ENCODE results near the gene ABCF2. TPM values are rescaled to one million over a fixed set of nuclear protein-coding genes. Genes with fewer than 3 reads are reported as not detected.
A peak's percentile ranks its signal among the peaks of the same experiment; 100 is the strongest.

ABCF2 gene
- total and polyA plus RNA-seq, 2 of the 13 experiments (the other 11 are each of a cell fraction or from before 2014, with no cell fraction given) = 16.3 to 42.5 TPM

GRCh38 chr7:151232091-151232916, 5.3 kb upstream of the ABCF2 start, which contains the start of gene CHPF2 (continued):
- TF ChIP-seq, protein P1, sequence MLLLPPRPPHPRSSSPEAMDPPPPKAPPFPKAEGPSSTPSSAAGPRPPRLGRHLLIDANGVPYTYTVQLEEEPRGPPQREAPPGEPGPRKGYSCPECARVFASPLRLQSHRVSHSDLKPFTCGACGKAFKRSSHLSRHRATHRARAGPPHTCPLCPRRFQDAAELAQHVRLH (CRISPR knock-in tag; IDR thresholded peaks at IDR 0.05; ENCODE audit: borderline replicate concordance, low read depth) = peak; percentile 48; the same call in 1 of the 2 replicates
- TF ChIP-seq ZNF383 (CRISPR knock-in tag; IDR thresholded peaks at IDR 0.05; ENCODE audit: borderline replicate concordance) = no peak
- TF ChIP-seq PLRG1 (conservative IDR thresholded peaks at IDR 0.05) = no peak
- no peak for TF ChIP-seq RFX5 (IDR thresholded peaks at IDR 0.05; ENCODE audit: low read depth, low read length)
- TF ChIP-seq ZNF737 (CRISPR knock-in tag; IDR thresholded peaks at IDR 0.05; ENCODE audit: borderline replicate concordance) = no peak
- no peak for TF ChIP-seq MAF1 (CRISPR knock-in tag; IDR thresholded peaks at IDR 0.05; ENCODE audit: borderline replicate concordance)
- no peak for TF ChIP-seq ZNF281 (CRISPR knock-in tag; IDR thresholded peaks at IDR 0.05; ENCODE audit: borderline replicate concordance)
- TF ChIP-seq, protein P2, sequence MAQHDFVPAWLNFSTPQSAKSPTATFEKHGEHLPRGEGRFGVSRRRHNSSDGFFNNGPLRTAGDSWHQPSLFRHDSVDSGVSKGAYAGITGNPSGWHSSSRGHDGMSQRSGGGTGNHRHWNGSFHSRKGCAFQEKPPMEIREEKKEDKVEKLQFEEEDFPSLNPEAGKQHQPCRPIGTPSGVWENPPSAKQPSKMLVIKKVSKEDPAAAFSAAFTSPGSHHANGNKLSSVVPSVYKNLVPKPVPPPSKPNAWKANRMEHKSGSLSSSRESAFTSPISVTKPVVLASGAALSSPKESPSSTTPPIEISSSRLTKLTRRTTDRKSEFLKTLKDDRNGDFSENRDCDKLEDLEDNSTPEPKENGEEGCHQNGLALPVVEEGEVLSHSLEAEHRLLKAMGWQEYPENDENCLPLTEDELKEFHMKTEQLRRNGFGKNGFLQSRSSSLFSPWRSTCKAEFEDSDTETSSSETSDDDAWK (CRISPR knock-in tag; IDR thresholded peaks at IDR 0.05) = no peak
- TF ChIP-seq BORCS8-MEF2B (CRISPR knock-in tag; IDR thresholded peaks at IDR 0.05) = no peak
- TF ChIP-seq ZNF788 (CRISPR knock-in tag; IDR thresholded peaks at IDR 0.05; ENCODE audit: borderline replicate concordance) = peak; percentile 64; the same call in 1 of the 2 replicates
- TF ChIP-seq YY1 (IDR thresholded peaks at IDR 0.05; ENCODE audit: insufficient read depth, insufficient replicate concordance, low read depth, low read length) = peak; percentile 61
- TF ChIP-seq ZNF253 (CRISPR knock-in tag; IDR thresholded peaks at IDR 0.05; ENCODE audit: borderline replicate concordance) = no peak
- TF ChIP-seq RXRA (CRISPR knock-in tag; IDR thresholded peaks at IDR 0.05) = 0 out of 2 replicates have a peak, but pooled peaks have one; percentile 37
- peak; percentile 62 for TF ChIP-seq HNRNPK (IDR thresholded peaks at IDR 0.05; ENCODE audit: low read depth, low read length, poor library complexity, severe bottlenecking)
- TF ChIP-seq SOX5 (CRISPR knock-in tag; IDR thresholded peaks at IDR 0.05; ENCODE audit: borderline replicate concordance) = no peak
- TF ChIP-seq ZBTB21 (CRISPR knock-in tag; IDR thresholded peaks at IDR 0.05) = no peak
- TF ChIP-seq, protein P3, sequence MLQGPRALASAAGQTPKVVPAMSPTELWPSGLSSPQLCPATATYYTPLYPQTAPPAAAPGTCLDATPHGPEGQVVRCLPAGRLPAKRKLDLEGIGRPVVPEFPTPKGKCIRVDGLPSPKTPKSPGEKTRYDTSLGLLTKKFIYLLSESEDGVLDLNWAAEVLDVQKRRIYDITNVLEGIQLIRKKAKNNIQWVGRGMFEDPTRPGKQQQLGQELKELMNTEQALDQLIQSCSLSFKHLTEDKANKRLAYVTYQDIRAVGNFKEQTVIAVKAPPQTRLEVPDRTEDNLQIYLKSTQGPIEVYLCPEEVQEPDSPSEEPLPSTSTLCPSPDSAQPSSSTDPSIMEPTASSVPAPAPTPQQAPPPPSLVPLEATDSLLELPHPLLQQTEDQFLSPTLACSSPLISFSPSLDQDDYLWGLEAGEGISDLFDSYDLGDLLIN (CRISPR knock-in tag; IDR thresholded peaks at IDR 0.05; ENCODE audit: borderline replicate concordance) = no peak
- TF ChIP-seq ZMYM3 (CRISPR knock-in tag; IDR thresholded peaks at IDR 0.05) = no peak
- TF ChIP-seq SP2 (CRISPR knock-in tag; IDR thresholded peaks at IDR 0.05) = peak; percentile 67
- 0 out of 2 replicates have a peak, but pooled peaks have one; percentile 4 for TF ChIP-seq NFYC (CRISPR knock-in tag; IDR thresholded peaks at IDR 0.05)
- no peak for TF ChIP-seq ZFP36 (IDR thresholded peaks at IDR 0.05; ENCODE audit: borderline replicate concordance, low read depth, low read length, partially characterized antibody)
